K562 (cell line): ENCODE results near the gene TBX1. TPM values are rescaled to one million over a fixed set of nuclear protein-coding genes. Genes with fewer than 3 reads are reported as not detected.
A peak's percentile ranks its signal among the peaks of the same experiment; 100 is the strongest.

ENCODE experiments used
- E2F3 ChIP-seq: fragments of 250-450 bp; sonication (Bioruptor Pico); IDR thresholded peaks from 2 replicates; pipeline ENCODE4 v1.4.0; 2020; ENCODE audit warnings: mild to moderate bottlenecking
- ELF4 ChIP-seq: fragments of 450-650 bp; formaldehyde crosslinking; IDR thresholded peaks from 2 replicates; pipeline ENCODE4 v1.4.0; 2022; ENCODE audit warnings: missing genetic modification characterization
- EZH2 ChIP-seq: IDR thresholded peaks from 2 replicates; pipeline ENCODE4 v1.6.1; 2012; ENCODE audit warnings: low read depth, mild to moderate bottlenecking, inconsistent platforms, low read length, borderline replicate concordance
- MAFG ChIP-seq: fragments of 450-650 bp; conservative IDR thresholded peaks from 2 replicates; pipeline ENCODE4 v1.6.1; 2016; ENCODE audit warnings: missing genetic modification characterization, missing compliant biosample characterization
- PHB ChIP-seq: fragments of 250-450 bp; sonication (Bioruptor Pico); IDR thresholded peaks from 2 replicates; pipeline ENCODE4 v1.5.0; 2021
- PHTF2 ChIP-seq: fragments of 250-450 bp; sonication (Bioruptor Pico); IDR thresholded peaks from 2 replicates; pipeline ENCODE4 v1.5.0; 2021; ENCODE audit warnings: mild to moderate bottlenecking
- POLR2G ChIP-seq: fragments of 200-400 bp; formaldehyde crosslinking; IDR thresholded peaks from 2 replicates; pipeline ENCODE4 v1.6.1; 2017; ENCODE audit warnings: low read depth, mild to moderate bottlenecking, antibody characterized with exemption, low read length, moderate library complexity
- SMARCC2 ChIP-seq: fragments of 450-650 bp; IDR thresholded peaks from 2 replicates; pipeline ENCODE4 v1.6.1; 2017; ENCODE audit warnings: antibody characterized with exemption, moderate library complexity, mild to moderate bottlenecking, low read depth
- ZKSCAN3 ChIP-seq: fragments of 250-450 bp; sonication (Bioruptor Pico); IDR thresholded peaks from 2 replicates; pipeline ENCODE4 v1.4.0; 2020
- ZNF175 ChIP-seq: fragments of 200-800 bp; sonication (Bioruptor generic); IDR thresholded peaks from 2 replicates; pipeline ENCODE4 v1.6.1; 2016; ENCODE audit warnings: low read depth, mild to moderate bottlenecking, missing genetic modification characterization, missing compliant biosample characterization
- ZNF384 ChIP-seq: IDR thresholded peaks from 2 replicates; pipeline ENCODE4 v1.6.1; 2012; ENCODE audit warnings: low read depth, low read length, improper control_type of control experiment
- ZSCAN29 ChIP-seq: fragments of 450-650 bp; IDR thresholded peaks from 2 replicates; pipeline ENCODE4 v1.6.1; 2017
- polyA plus RNA-seq, 8 experiments: library from polyadenylated mRNA; depleted of rRNA in 4 of 8; stranded (reverse) in 5 of 8; unstranded in 3 of 8; fragments of >200 nt; fragmentation: Nextera tagmentation in 2 of 8; fragmentation: Illumina TruSeq in 1 of 8; extraction: Ambion mirVana in 2 of 8; extraction: Trizol in 1 of 8; gene quantifications; 2 replicates each; pipeline versions ENCODE4 v1.2.1 to v1.2.3, GENCODE V29; 2011 to 2014; ENCODE audit warnings: inconsistent platforms in 1 of 8, missing spikeins in 1 of 8
- total RNA-seq, 7 experiments: library from RNA; depleted of rRNA in 6 of 7; stranded (reverse); fragments of >200 nt in 6 of 7; fragmentation: Illumina TruSeq in 2 of 7; extraction: Trizol in 2 of 7; gene quantifications; 2 replicates each; pipeline versions ENCODE4 v1.2.1 to v1.2.3, GENCODE V29; 2011 to 2021; ENCODE audit warnings: low replicate concordance in 1 of 7
- TF ChIP-seq, protein P1 (sequence below): sonication (generic); formaldehyde crosslinking; IDR thresholded peaks from 2 replicates; pipeline ENCODE4 v1.8.0; 2023; ENCODE audit warnings: missing genetic modification reagents, mild to moderate bottlenecking, borderline replicate concordance
- TF ChIP-seq, protein P2 (sequence below): IDR thresholded peaks from 2 replicates; pipeline ENCODE4 v1.6.1; 2011; ENCODE audit warnings: borderline replicate concordance, low read depth, mild to moderate bottlenecking, moderate library complexity, low read length; ENCODE audit not compliant: insufficient read depth, poor library complexity, severe bottlenecking
- TF ChIP-seq, protein P3 (sequence below): sonication (generic); formaldehyde crosslinking; IDR thresholded peaks from 2 replicates; pipeline ENCODE4 v1.8.1; 2023; ENCODE audit warnings: mild to moderate bottlenecking, missing genetic modification reagents
- TF ChIP-seq, protein P4 (sequence below): fragments of 250-450 bp; sonication (Bioruptor Pico); IDR thresholded peaks from 2 replicates; pipeline ENCODE4 v1.5.0; 2020; ENCODE audit warnings: mild to moderate bottlenecking

Gene TBX1
- total and polyA plus RNA-seq, 9 of the 15 experiments (the other 6 are each of a cell fraction or from before 2014, with no cell fraction given), result 0.07 to 35.0 (median 3.9) TPM

DNA sequence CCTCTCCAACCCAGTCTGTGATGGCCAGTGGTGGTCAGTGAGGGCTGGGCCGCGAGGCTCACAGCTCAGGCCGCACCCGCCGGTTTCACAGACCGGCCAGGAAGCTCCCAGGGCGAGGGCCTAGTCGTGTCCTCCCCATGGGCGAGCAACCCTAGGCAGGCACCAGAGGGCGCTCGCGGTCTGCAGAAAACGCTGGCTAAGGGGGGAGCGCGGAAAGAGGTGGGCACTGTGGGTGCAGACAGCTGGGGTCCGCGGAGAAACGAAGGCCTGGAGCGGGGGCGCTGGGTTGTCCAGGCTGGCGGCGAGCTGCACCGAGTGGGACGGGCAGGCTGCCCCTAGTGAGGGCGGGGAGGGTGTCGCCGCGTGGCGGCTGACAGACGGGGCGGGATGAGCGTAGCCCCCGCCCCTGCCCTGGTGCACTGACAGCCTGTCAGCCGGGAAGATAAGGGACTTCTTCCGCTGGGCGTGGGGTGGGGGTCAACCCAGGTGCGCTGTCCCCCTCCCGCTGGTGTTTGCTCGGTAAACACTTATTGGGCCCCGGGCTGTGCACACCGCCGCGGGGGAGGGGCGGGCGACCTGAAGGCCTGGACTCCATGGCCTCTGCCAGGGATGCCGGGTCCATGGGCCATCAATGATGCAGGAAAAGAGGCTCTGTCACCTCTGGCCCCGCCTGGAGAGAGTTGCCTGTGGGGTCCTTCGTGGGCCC lies 29.8 kb upstream of the TBX1 start (continued):
- TF ChIP-seq, protein P1, sequence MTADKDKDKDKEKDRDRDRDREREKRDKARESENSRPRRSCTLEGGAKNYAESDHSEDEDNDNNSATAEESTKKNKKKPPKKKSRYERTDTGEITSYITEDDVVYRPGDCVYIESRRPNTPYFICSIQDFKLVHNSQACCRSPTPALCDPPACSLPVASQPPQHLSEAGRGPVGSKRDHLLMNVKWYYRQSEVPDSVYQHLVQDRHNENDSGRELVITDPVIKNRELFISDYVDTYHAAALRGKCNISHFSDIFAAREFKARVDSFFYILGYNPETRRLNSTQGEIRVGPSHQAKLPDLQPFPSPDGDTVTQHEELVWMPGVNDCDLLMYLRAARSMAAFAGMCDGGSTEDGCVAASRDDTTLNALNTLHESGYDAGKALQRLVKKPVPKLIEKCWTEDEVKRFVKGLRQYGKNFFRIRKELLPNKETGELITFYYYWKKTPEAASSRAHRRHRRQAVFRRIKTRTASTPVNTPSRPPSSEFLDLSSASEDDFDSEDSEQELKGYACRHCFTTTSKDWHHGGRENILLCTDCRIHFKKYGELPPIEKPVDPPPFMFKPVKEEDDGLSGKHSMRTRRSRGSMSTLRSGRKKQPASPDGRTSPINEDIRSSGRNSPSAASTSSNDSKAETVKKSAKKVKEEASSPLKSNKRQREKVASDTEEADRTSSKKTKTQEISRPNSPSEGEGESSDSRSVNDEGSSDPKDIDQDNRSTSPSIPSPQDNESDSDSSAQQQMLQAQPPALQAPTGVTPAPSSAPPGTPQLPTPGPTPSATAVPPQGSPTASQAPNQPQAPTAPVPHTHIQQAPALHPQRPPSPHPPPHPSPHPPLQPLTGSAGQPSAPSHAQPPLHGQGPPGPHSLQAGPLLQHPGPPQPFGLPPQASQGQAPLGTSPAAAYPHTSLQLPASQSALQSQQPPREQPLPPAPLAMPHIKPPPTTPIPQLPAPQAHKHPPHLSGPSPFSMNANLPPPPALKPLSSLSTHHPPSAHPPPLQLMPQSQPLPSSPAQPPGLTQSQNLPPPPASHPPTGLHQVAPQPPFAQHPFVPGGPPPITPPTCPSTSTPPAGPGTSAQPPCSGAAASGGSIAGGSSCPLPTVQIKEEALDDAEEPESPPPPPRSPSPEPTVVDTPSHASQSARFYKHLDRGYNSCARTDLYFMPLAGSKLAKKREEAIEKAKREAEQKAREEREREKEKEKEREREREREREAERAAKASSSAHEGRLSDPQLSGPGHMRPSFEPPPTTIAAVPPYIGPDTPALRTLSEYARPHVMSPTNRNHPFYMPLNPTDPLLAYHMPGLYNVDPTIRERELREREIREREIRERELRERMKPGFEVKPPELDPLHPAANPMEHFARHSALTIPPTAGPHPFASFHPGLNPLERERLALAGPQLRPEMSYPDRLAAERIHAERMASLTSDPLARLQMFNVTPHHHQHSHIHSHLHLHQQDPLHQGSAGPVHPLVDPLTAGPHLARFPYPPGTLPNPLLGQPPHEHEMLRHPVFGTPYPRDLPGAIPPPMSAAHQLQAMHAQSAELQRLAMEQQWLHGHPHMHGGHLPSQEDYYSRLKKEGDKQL (CRISPR knock-in tag), result no peak
- TF ChIP-seq ZSCAN29 (no peak; the same call in none of the 2 replicates), MAFG (0 out of 2 replicates have a peak, but pooled peaks have one; percentile 39), POLR2G (peak; percentile 84), ZKSCAN3 (CRISPR knock-in tag) (no peak), ELF4 (CRISPR knock-in tag) (peak; percentile 83; the same call in 1 of the 2 replicates), PHTF2 (CRISPR knock-in tag) (no peak), SMARCC2 (0 out of 2 replicates have a peak, but pooled peaks have one; percentile 49), E2F3 (CRISPR knock-in tag) (peak; percentile 91), ZNF384 (peak; percentile 69), ZNF175 (peak; percentile 75), PHB (CRISPR knock-in tag) (peak; percentile 97), EZH2 (no peak)
- TF ChIP-seq, protein P2, sequence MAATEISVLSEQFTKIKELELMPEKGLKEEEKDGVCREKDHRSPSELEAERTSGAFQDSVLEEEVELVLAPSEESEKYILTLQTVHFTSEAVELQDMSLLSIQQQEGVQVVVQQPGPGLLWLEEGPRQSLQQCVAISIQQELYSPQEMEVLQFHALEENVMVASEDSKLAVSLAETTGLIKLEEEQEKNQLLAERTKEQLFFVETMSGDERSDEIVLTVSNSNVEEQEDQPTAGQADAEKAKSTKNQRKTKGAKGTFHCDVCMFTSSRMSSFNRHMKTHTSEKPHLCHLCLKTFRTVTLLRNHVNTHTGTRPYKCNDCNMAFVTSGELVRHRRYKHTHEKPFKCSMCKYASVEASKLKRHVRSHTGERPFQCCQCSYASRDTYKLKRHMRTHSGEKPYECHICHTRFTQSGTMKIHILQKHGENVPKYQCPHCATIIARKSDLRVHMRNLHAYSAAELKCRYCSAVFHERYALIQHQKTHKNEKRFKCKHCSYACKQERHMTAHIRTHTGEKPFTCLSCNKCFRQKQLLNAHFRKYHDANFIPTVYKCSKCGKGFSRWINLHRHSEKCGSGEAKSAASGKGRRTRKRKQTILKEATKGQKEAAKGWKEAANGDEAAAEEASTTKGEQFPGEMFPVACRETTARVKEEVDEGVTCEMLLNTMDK, result peak; percentile 31
- TF ChIP-seq, protein P3, sequence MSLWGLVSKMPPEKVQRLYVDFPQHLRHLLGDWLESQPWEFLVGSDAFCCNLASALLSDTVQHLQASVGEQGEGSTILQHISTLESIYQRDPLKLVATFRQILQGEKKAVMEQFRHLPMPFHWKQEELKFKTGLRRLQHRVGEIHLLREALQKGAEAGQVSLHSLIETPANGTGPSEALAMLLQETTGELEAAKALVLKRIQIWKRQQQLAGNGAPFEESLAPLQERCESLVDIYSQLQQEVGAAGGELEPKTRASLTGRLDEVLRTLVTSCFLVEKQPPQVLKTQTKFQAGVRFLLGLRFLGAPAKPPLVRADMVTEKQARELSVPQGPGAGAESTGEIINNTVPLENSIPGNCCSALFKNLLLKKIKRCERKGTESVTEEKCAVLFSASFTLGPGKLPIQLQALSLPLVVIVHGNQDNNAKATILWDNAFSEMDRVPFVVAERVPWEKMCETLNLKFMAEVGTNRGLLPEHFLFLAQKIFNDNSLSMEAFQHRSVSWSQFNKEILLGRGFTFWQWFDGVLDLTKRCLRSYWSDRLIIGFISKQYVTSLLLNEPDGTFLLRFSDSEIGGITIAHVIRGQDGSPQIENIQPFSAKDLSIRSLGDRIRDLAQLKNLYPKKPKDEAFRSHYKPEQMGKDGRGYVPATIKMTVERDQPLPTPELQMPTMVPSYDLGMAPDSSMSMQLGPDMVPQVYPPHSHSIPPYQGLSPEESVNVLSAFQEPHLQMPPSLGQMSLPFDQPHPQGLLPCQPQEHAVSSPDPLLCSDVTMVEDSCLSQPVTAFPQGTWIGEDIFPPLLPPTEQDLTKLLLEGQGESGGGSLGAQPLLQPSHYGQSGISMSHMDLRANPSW (CRISPR knock-in tag), result peak; percentile 100
- TF ChIP-seq, protein P4, sequence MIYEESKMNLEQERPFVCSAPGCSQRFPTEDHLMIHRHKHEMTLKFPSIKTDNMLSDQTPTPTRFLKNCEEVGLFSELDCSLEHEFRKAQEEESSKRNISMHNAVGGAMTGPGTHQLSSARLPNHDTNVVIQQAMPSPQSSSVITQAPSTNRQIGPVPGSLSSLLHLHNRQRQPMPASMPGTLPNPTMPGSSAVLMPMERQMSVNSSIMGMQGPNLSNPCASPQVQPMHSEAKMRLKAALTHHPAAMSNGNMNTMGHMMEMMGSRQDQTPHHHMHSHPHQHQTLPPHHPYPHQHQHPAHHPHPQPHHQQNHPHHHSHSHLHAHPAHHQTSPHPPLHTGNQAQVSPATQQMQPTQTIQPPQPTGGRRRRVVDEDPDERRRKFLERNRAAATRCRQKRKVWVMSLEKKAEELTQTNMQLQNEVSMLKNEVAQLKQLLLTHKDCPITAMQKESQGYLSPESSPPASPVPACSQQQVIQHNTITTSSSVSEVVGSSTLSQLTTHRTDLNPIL, result no peak
